ENCODE data around the gene LPIN1. TPM values are rescaled to one million over a fixed set of nuclear protein-coding genes. Genes with fewer than 3 reads are reported as not detected.

LPIN1 gene
- total RNA-seq, 1 experiment from 2014 or later: 4.4 TPM

GRCh38 chr2:11798701-11799435 lies 52.4 kb downstream of the LPIN1 start:
- Mint-ChIP-seq H3K27me3 (ENCODE audit: low read depth) (no peaks in the 10 kb centered on the region), H3K36me3 (ENCODE audit: insufficient read depth in 1 of 3, low read depth in 3 of 3) (peaks cover 5 to 16% (median 10%) of the 10 kb centered on the region in 3 experiments; a peak in 6 of 7 replicates), H3K27ac (no peak overlapping the region), H3K9me3 (no peaks in the 10 kb centered on the region), H3K4me3 (no peak overlapping the region), H3K4me1 (no peaks in the 10 kb centered on the region)
- Histone ChIP-seq H3K23me2 (ENCODE audit: insufficient read length, low read depth, low read length, poor library complexity, severe bottlenecking) (no peaks in the 10 kb centered on the region), H2BK120ac (ENCODE audit: low read depth, low read length, poor library complexity, severe bottlenecking) (no peak overlapping the region), H2BK15ac (ENCODE audit: low read depth, low read length) (no peak overlapping the region), H4K20me1 (ENCODE audit: control insufficient read depth, insufficient read depth, insufficient read length) (no peaks in the 10 kb centered on the region), H2BK12ac (ENCODE audit: insufficient read length, low read depth, low read length) (no peak overlapping the region), H3K79me1 (ENCODE audit: insufficient read depth, low read depth, low read length, poor library complexity, severe bottlenecking) (no peaks in the 10 kb centered on the region), H3K27me3 (ENCODE audit: insufficient read depth, low read length) (no peaks in the 10 kb centered on the region), H4K91ac (ENCODE audit: insufficient read length, low read depth, low read length) (no peak overlapping the region), H3K9ac (ENCODE audit: extremely low read depth, insufficient read length, low read length) (no peak overlapping the region), H3K27ac (ENCODE audit: insufficient read length, low read depth, low read length) (no peak overlapping the region), H3K18ac (ENCODE audit: insufficient read length, low read depth, low read length) (no peak overlapping the region), H4K5ac (ENCODE audit: insufficient read length, low read depth, low read length) (no peak overlapping the region), H3K14ac (ENCODE audit: insufficient read depth, low read length) (no peak overlapping the region), H2BK5ac (ENCODE audit: insufficient read length, low read length) (no peak overlapping the region), H2AK5ac (ENCODE audit: insufficient read length, low read length) (no peak overlapping the region), H3T11ph (ENCODE audit: low read length) (no peak overlapping the region), H3K4me1 (ENCODE audit: insufficient read depth, low read length) (no peaks in the 10 kb centered on the region), H3K56ac (ENCODE audit: insufficient read length, low read depth, low read length) (no peak overlapping the region), H3K9me3 (ENCODE audit: control insufficient read depth, low read depth, low read length) (no peaks in the 10 kb centered on the region), H3K23ac (ENCODE audit: insufficient read length, low read depth, low read length) (no peak overlapping the region), H3K79me2 (ENCODE audit: insufficient read depth, low read length) (no peaks in the 10 kb centered on the region), H2BK20ac (ENCODE audit: low read depth, low read length, poor library complexity, severe bottlenecking) (no peak overlapping the region), H4K8ac (replicated peaks; ENCODE audit: insufficient read length, low read depth, low read length) (no peak overlapping the region), H3K4ac (ENCODE audit: low read depth, low read length) (no peak overlapping the region), H2AFZ (ENCODE audit: low read length) (no peak overlapping the region), H3K4me2 (ENCODE audit: insufficient read depth, insufficient read length, low read length) (no peak overlapping the region)
- TF ChIP-seq, protein P1, sequence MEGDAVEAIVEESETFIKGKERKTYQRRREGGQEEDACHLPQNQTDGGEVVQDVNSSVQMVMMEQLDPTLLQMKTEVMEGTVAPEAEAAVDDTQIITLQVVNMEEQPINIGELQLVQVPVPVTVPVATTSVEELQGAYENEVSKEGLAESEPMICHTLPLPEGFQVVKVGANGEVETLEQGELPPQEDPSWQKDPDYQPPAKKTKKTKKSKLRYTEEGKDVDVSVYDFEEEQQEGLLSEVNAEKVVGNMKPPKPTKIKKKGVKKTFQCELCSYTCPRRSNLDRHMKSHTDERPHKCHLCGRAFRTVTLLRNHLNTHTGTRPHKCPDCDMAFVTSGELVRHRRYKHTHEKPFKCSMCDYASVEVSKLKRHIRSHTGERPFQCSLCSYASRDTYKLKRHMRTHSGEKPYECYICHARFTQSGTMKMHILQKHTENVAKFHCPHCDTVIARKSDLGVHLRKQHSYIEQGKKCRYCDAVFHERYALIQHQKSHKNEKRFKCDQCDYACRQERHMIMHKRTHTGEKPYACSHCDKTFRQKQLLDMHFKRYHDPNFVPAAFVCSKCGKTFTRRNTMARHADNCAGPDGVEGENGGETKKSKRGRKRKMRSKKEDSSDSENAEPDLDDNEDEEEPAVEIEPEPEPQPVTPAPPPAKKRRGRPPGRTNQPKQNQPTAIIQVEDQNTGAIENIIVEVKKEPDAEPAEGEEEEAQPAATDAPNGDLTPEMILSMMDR (conservative IDR thresholded peaks at IDR 0.05): no peak
- WGBS (ENCODE audit: extremely low coverage, insufficient read length, low lambda C conversion rate): no CpG with 5 or more reads among the region's 15 CpGs
- no peak for DNase-seq

Data from H9 (cell line).